Sigmoid colon (tissue), 3 donors: ENCODE data around the gene WNT10A.

Source experiments
- POLR2A ChIP-seq, 2 donors: fragments of 450-650 bp; IDR thresholded peaks; one replicate each; pipeline ENCODE4 v1.6.1; 2016; ENCODE audit warnings: antibody characterized with exemption in 2 of 2, mild to moderate bottlenecking in 2 of 2, moderate library complexity in 2 of 2
- TF ChIP-seq, protein P1 (sequence below), 4 experiments: fragments of 450-650 bp in 3 of 4; fragments of 200-600 bp in 1 of 4; IDR thresholded peaks; one replicate each; pipeline ENCODE4 v1.5.1; 2016 to 2019; ENCODE audit warnings: antibody characterized with exemption in 4 of 4, mild to moderate bottlenecking in 3 of 4, moderate library complexity in 2 of 4

DNA sequence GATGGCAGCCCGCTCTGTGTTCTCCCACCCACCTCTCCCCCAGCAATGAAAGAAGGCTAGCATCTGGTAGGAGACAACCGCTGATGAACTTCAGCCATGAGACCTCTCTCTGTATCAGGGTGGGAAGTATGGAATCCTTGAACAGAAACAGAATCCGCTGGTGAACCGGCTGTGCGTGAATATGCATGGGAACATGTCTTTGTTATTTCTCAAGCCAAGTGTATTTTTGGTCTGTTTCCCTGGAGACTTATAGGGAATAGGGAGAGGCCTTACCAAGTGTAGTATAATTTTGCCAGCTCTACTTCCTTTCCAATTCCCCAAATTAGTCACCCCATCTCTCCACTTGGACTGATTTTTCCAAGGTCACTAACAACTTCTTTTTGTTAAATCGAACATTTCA is 30.1 kb downstream of the WNT10A start:
- TF ChIP-seq, protein P1, sequence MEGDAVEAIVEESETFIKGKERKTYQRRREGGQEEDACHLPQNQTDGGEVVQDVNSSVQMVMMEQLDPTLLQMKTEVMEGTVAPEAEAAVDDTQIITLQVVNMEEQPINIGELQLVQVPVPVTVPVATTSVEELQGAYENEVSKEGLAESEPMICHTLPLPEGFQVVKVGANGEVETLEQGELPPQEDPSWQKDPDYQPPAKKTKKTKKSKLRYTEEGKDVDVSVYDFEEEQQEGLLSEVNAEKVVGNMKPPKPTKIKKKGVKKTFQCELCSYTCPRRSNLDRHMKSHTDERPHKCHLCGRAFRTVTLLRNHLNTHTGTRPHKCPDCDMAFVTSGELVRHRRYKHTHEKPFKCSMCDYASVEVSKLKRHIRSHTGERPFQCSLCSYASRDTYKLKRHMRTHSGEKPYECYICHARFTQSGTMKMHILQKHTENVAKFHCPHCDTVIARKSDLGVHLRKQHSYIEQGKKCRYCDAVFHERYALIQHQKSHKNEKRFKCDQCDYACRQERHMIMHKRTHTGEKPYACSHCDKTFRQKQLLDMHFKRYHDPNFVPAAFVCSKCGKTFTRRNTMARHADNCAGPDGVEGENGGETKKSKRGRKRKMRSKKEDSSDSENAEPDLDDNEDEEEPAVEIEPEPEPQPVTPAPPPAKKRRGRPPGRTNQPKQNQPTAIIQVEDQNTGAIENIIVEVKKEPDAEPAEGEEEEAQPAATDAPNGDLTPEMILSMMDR (IDR thresholded peaks at IDR 0.05) = no peak
- TF ChIP-seq POLR2A (IDR thresholded peaks at IDR 0.05) = no peak
